Peyer's patch (tissue), 4 donors: Measurements from ENCODE around the gene SUCLG1.

ENCODE experiments used
- CTCF ChIP-seq, 6 experiments: fragments of 450-650 bp in 4 of 6; fragments of 200-600 bp in 2 of 6; sonication (generic) in 1 of 6; IDR thresholded peaks; one replicate each; pipeline ENCODE4 v1.5.1; 2017 to 2019; ENCODE audit warnings: antibody characterized with exemption in 6 of 6, mild to moderate bottlenecking in 3 of 6, moderate library complexity in 1 of 6
- POLR2A ChIP-seq, 2 donors: fragments of 450-650 bp; IDR thresholded peaks; one replicate each; pipeline ENCODE4 v1.5.1; 2017; ENCODE audit warnings: antibody characterized with exemption in 2 of 2, mild to moderate bottlenecking in 2 of 2, moderate library complexity in 2 of 2

GRCh38 chr2:84491256-84491655 is 32.2 kb upstream of the SUCLG1 start:
- TF ChIP-seq CTCF (IDR thresholded peaks at IDR 0.05), result no peak
- no peak for TF ChIP-seq POLR2A (IDR thresholded peaks at IDR 0.05)
